Keratinocyte (primary cell): Measurements from ENCODE around the gene KIN.

Source experiments
- EZH2 ChIP-seq: IDR thresholded peaks from one replicate; pipeline ENCODE4 v1.6.1; 2012; ENCODE audit warnings: inconsistent platforms, mild to moderate bottlenecking, low read length, moderate library complexity
- TF ChIP-seq, protein P1 (sequence below), 3 experiments: IDR thresholded peaks in 1 of 3; conservative IDR thresholded peaks in 1 of 3; optimal IDR thresholded peaks in 1 of 3; 2 replicates in 2 of 3; 3 replicates in 1 of 3; pipeline versions ENCODE3 to v1.5.1; 2011; ENCODE audit warnings: low read length in 3 of 3, mild to moderate bottlenecking in 3 of 3, moderate library complexity in 2 of 3, control low read depth in 1 of 3, inconsistent platforms in 1 of 3; ENCODE audit not compliant: insufficient read depth in 2 of 3; ENCODE audit errors: extremely low read depth in 1 of 3

DNA sequence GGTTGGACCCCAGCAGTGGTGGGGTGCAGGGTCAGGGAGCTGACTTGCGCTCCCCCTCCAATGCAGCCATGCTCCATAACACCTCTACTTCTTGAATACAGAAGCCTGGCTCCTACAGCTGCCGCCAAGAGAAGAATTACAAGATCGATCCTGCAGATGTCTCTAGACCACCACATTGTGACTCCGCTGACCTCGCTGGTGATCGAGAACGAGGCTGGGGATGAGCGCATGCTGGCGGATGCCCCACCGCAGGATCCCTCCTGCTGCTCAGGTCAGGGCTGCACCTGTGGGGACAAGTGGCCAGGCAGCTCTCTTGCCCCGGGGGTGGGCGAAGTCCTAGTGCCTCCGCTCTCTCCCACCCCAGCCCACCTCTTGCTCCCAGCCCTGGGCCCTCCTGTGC, 53.0 kb downstream of the KIN start:
- no peak for TF ChIP-seq EZH2
- TF ChIP-seq, protein P1, sequence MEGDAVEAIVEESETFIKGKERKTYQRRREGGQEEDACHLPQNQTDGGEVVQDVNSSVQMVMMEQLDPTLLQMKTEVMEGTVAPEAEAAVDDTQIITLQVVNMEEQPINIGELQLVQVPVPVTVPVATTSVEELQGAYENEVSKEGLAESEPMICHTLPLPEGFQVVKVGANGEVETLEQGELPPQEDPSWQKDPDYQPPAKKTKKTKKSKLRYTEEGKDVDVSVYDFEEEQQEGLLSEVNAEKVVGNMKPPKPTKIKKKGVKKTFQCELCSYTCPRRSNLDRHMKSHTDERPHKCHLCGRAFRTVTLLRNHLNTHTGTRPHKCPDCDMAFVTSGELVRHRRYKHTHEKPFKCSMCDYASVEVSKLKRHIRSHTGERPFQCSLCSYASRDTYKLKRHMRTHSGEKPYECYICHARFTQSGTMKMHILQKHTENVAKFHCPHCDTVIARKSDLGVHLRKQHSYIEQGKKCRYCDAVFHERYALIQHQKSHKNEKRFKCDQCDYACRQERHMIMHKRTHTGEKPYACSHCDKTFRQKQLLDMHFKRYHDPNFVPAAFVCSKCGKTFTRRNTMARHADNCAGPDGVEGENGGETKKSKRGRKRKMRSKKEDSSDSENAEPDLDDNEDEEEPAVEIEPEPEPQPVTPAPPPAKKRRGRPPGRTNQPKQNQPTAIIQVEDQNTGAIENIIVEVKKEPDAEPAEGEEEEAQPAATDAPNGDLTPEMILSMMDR (optimal IDR thresholded peaks at IDR 0.05 in 1 of 3, IDR thresholded peaks at IDR 0.05 in 1 of 3, conservative IDR thresholded peaks at IDR 0.05 in 1 of 3; ENCODE audit: extremely low read depth in 1 of 3, insufficient read depth in 2 of 3, low read length in 3 of 3): no peak
